Measurements from ENCODE around the gene DDX20. TPM values are rescaled to one million over a fixed set of nuclear protein-coding genes. Genes with fewer than 3 reads are reported as not detected.

Gene DDX20
- total RNA-seq, 4 donors from 2014 or later: 16.0 to 25.0 (median 21.5) TPM

GRCh38 chr1:111756124-111756513 is 418 bp downstream of the DDX20 start:
- TF ChIP-seq POLR2AphosphoS5 (IDR thresholded peaks at IDR 0.05) (no peak), CTCF (IDR thresholded peaks at IDR 0.05) (no peak)
- 0% methylated on average over 25 of the region's 35 CpGs for WGBS
- Histone ChIP-seq H3K4me3 (peak overlapping the region; percentile 68), H3K9me3 (no peaks in the 10 kb centered on the region), H3K36me3 (peaks cover 17% of the 10 kb centered on the region), H3K27me3 (no peaks in the 10 kb centered on the region), H3K4me1 (peaks cover 23% of the 10 kb centered on the region), H3K27ac (peak overlapping the region; percentile 90)
- DNase-seq (ENCODE audit: low spot score in 2 of 2): no peak

GRCh38 chr1:111758373-111758772 is 2.7 kb downstream of the DDX20 start:
- no peak for DNase-seq (ENCODE audit: low spot score in 2 of 2)
- TF ChIP-seq POLR2AphosphoS5 (IDR thresholded peaks at IDR 0.05) (no peak), EP300 (IDR thresholded peaks at IDR 0.05) (no peak), CTCF (IDR thresholded peaks at IDR 0.05) (no peak), POLR2A (IDR thresholded peaks at IDR 0.05) (no peak)
- Histone ChIP-seq H3K36me3 (peaks cover 32% of the 10 kb centered on the region), H3K27me3 (no peaks in the 10 kb centered on the region), H3K4me3 (no peak overlapping the region), H3K9me3 (no peaks in the 10 kb centered on the region), H3K27ac (no peak overlapping the region), H3K4me1 (peaks cover 23% of the 10 kb centered on the region)
- 66% methylated on average over 2 of the region's 2 CpGs for WGBS

- TF ChIP-seq POLR2AphosphoS5 (IDR thresholded peaks at IDR 0.05): no peak
- TF ChIP-seq EP300 (IDR thresholded peaks at IDR 0.05): no peak
- no peak for TF ChIP-seq POLR2A (IDR thresholded peaks at IDR 0.05)
- no peak for TF ChIP-seq CTCF (IDR thresholded peaks at IDR 0.05)
- 96% methylated on average over 2 of the region's 2 CpGs for WGBS
Measured at GRCh38 chr1:111761717-111762116, 6.0 kb downstream of the DDX20 start.

DNA sequence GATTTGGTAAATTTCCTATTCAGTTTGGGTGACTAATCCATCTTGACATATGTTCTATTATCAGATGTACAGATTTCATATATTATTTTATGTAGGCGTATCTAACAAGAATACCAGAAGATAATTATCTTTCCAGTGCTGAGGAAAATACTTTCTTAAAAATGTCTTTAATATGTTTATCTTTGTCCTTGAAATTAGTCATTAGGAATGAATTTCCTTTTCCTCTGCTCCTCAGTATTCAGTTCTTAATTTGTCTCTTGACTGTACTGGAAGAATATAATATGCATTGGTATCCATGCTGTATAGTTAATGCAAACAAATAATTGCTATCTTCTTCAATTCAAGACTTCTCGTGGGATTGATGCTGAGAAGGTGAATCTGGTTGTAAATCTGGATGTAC is 6.6 kb downstream of the DDX20 start:
- Histone ChIP-seq H3K4me3 (no peak overlapping the region), H3K36me3 (peaks cover 65% of the 10 kb centered on the region)
- 94% methylated on average over 2 of the region's 2 CpGs for WGBS

More at GRCh38 chr1:111761717-111762116, 6.0 kb downstream of the DDX20 start:
- Histone ChIP-seq H3K27ac (no peak overlapping the region), H3K4me3 (no peak overlapping the region), H3K4me1 (peaks cover 9% of the 10 kb centered on the region), H3K9me3 (no peaks in the 10 kb centered on the region), H3K27me3 (no peaks in the 10 kb centered on the region), H3K36me3 (peaks cover 65% of the 10 kb centered on the region)
- no peak for DNase-seq (ENCODE audit: low spot score in 2 of 2)

DNA sequence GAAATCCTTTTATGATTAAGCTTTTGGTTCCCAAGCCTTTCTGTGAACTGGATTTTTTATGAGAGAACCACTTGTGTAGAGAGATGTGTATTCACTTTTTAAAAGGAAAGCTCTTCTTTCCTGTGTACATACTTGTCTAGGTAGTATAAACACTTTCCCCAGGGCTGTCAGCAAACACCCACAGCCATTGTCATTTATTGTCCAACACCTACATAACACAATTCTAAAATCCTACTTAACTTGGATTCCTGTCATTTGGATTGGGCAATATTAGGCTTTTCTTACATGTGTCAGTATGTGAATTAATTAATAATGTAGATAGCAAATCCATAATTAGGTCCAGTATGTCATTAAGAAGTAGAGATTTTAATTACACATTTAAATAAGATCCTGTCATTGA is 12.3 kb downstream of the DDX20 start:
- H3K36me3 ChIP-seq: peaks cover 46% of the 10 kb centered on the region
- no peaks in the 10 kb centered on the region for H3K27me3 ChIP-seq
- no peaks in the 10 kb centered on the region for H3K4me1 ChIP-seq
- H3K9me3 ChIP-seq: no peaks in the 10 kb centered on the region
- H3K4me3 ChIP-seq: no peak overlapping the region
- no peak overlapping the region for H3K27ac ChIP-seq
- TF ChIP-seq EP300 (IDR thresholded peaks at IDR 0.05) (no peak), POLR2A (IDR thresholded peaks at IDR 0.05) (no peak), POLR2AphosphoS5 (IDR thresholded peaks at IDR 0.05) (no peak), CTCF (IDR thresholded peaks at IDR 0.05) (no peak)
- DNase-seq (ENCODE audit: low spot score in 2 of 2): no peak

More for the DNA sequence above, 6.6 kb downstream of the DDX20 start:
- peaks cover 3% of the 10 kb centered on the region for H3K4me1 ChIP-seq
- H3K9me3 ChIP-seq: no peaks in the 10 kb centered on the region
- H3K27me3 ChIP-seq: no peaks in the 10 kb centered on the region
- H3K27ac ChIP-seq: no peak overlapping the region
- no peak for DNase-seq (ENCODE audit: low spot score in 2 of 2)
- TF ChIP-seq POLR2AphosphoS5 (IDR thresholded peaks at IDR 0.05) (no peak), POLR2A (IDR thresholded peaks at IDR 0.05) (no peak), CTCF (IDR thresholded peaks at IDR 0.05) (no peak), EP300 (IDR thresholded peaks at IDR 0.05) (no peak)
